Mesendoderm (in vitro differentiated cells): ENCODE measurements around the gene SNTG2.

Experiments
- DNase-seq: peaks from one replicate; pipeline ENCODE4 v3.0.0; 2013
- H2AK5ac ChIP-seq: 2 replicates; pipeline ENCODE4 v1.6.1; 2013; ENCODE audit warnings: low read length, inconsistent platforms
- H2BK120ac ChIP-seq: 2 replicates; pipeline ENCODE4 v1.6.1; 2013; ENCODE audit warnings: low read depth, mild to moderate bottlenecking, low read length, moderate library complexity, mixed read lengths
- H2BK15ac ChIP-seq: replicated peaks from 2 replicates; pipeline ENCODE4 v1.6.1; 2013; ENCODE audit warnings: low read depth, mild to moderate bottlenecking, moderate library complexity
- H2BK5ac ChIP-seq: 2 replicates; pipeline ENCODE4 v1.6.1; 2013; ENCODE audit warnings: low read length, inconsistent platforms
- H3K18ac ChIP-seq: 2 replicates; pipeline ENCODE4 v1.6.1; 2013; ENCODE audit warnings: mild to moderate bottlenecking, low read length, mixed read lengths
- H3K23ac ChIP-seq: one replicate; pipeline ENCODE4 v1.6.1; 2013; ENCODE audit warnings: low read length
- H3K27ac ChIP-seq: 2 replicates; pipeline ENCODE4 v1.5.1; 2013; ENCODE audit warnings: low read depth, mild to moderate bottlenecking, inconsistent platforms, low read length, moderate library complexity
- H3K27me3 ChIP-seq: 2 replicates; pipeline ENCODE4 v1.6.1; 2013; ENCODE audit warnings: low read length, control low read depth, mild to moderate bottlenecking, inconsistent platforms; ENCODE audit not compliant: insufficient read depth, poor library complexity
- H3K36me3 ChIP-seq: 2 replicates; pipeline ENCODE4 v1.6.1; 2013; ENCODE audit warnings: low read length, inconsistent platforms; ENCODE audit not compliant: control insufficient read depth, insufficient read depth
- H3K4ac ChIP-seq: one replicate; pipeline ENCODE4 v1.6.1; 2013; ENCODE audit warnings: low read depth, mild to moderate bottlenecking, low read length, moderate library complexity
- H3K4me1 ChIP-seq: 2 replicates; pipeline ENCODE4 v1.6.1; 2013; ENCODE audit warnings: low read depth, low read length, inconsistent platforms; ENCODE audit not compliant: control insufficient read depth
- H3K4me2 ChIP-seq: 2 replicates; pipeline ENCODE4 v1.6.1; 2013; ENCODE audit warnings: low read length
- H3K4me3 ChIP-seq: 2 replicates; pipeline ENCODE4 v1.5.1; 2013; ENCODE audit warnings: mild to moderate bottlenecking, low read length
- H3K56ac ChIP-seq: one replicate; pipeline ENCODE4 v1.6.1; 2013; ENCODE audit warnings: low read length
- H3K79me1 ChIP-seq: 2 replicates; pipeline ENCODE4 v1.6.1; 2013; ENCODE audit warnings: low read length, inconsistent platforms
- H3K79me2 ChIP-seq: 2 replicates; pipeline ENCODE4 v1.6.1; 2013; ENCODE audit warnings: mild to moderate bottlenecking, low read length; ENCODE audit not compliant: control insufficient read depth, insufficient read depth
- H3K9ac ChIP-seq: 2 replicates; pipeline ENCODE4 v1.6.1; 2013; ENCODE audit warnings: low read length, inconsistent platforms
- H4K5ac ChIP-seq: one replicate; pipeline ENCODE4 v1.6.1; 2013; ENCODE audit warnings: low read length
- H4K8ac ChIP-seq: one replicate; pipeline ENCODE4 v1.6.1; 2013; ENCODE audit warnings: low read depth, mild to moderate bottlenecking, control low read depth, low read length, moderate library complexity
- WGBS: extraction: QIAGEN DNeasy Blood & Tissue Kit; methylation state at CpG from one replicate; pipeline ENCODE4 v1.1.7; 2013; ENCODE audit warnings: low lambda C conversion rate, missing lambda C conversion rate; ENCODE audit not compliant: insufficient coverage; ENCODE audit errors: extremely low coverage; 5-methylcytosine and 5-hydroxymethylcytosine counted together

Gene SNTG2

GRCh38 chr2:1140389-1141003, 189.8 kb downstream of the SNTG2 start:
- Histone ChIP-seq H3K4me3 (no peak overlapping the region), H2BK120ac (no peak overlapping the region), H3K4me2 (no peak overlapping the region), H3K9ac (no peak overlapping the region), H3K18ac (no peak overlapping the region), H2BK5ac (no peak overlapping the region), H4K5ac (no peak overlapping the region), H4K8ac (no peak overlapping the region), H3K79me1 (no peaks in the 10 kb centered on the region), H2AK5ac (no peak overlapping the region), H2BK15ac (no peak overlapping the region), H3K4me1 (no peaks in the 10 kb centered on the region), H3K56ac (no peak overlapping the region), H3K27me3 (no peaks in the 10 kb centered on the region), H3K79me2 (no peaks in the 10 kb centered on the region), H3K23ac (no peak overlapping the region), H3K36me3 (no peaks in the 10 kb centered on the region), H3K27ac (no peak overlapping the region), H3K4ac (no peak overlapping the region)
- peak; percentile 70 for DNase-seq
- no CpG with 5 or more reads among the region's 17 CpGs for WGBS

- no CpG with 5 or more reads among the region's 7 CpGs for WGBS
- H4K5ac ChIP-seq = no peak overlapping the region
- no peak overlapping the region for H3K9ac ChIP-seq
Observed at GRCh38 chr2:1141079-1141478, 190.4 kb downstream of the SNTG2 start.

GRCh38 chr2:1143129-1143528, 192.5 kb downstream of the SNTG2 start:
- no peak overlapping the region for H2BK15ac ChIP-seq
- no peak overlapping the region for H3K9ac ChIP-seq
- H3K4me2 ChIP-seq = no peak overlapping the region
- H3K23ac ChIP-seq = no peak overlapping the region
- DNase-seq = no peak
- H3K18ac ChIP-seq = no peak overlapping the region
- H3K4me3 ChIP-seq = no peak overlapping the region
- H3K79me2 ChIP-seq = no peaks in the 10 kb centered on the region
- H3K27me3 ChIP-seq = no peaks in the 10 kb centered on the region
- no peak overlapping the region for H3K4ac ChIP-seq
- no peaks in the 10 kb centered on the region for H3K4me1 ChIP-seq
- H3K56ac ChIP-seq = no peak overlapping the region
- no peak overlapping the region for H2BK120ac ChIP-seq
- no peak overlapping the region for H2BK5ac ChIP-seq
- WGBS = no CpG with 5 or more reads among the region's 1 CpG
- no peak overlapping the region for H4K5ac ChIP-seq
- H4K8ac ChIP-seq = no peak overlapping the region
- no peaks in the 10 kb centered on the region for H3K79me1 ChIP-seq
- H2AK5ac ChIP-seq = no peak overlapping the region
- no peak overlapping the region for H3K27ac ChIP-seq
- no peaks in the 10 kb centered on the region for H3K36me3 ChIP-seq

More at GRCh38 chr2:1141079-1141478, 190.4 kb downstream of the SNTG2 start:
- Histone ChIP-seq H3K79me2 (no peaks in the 10 kb centered on the region), H2BK120ac (no peak overlapping the region), H4K8ac (no peak overlapping the region), H3K4ac (no peak overlapping the region), H3K27me3 (no peaks in the 10 kb centered on the region), H3K79me1 (no peaks in the 10 kb centered on the region), H2BK5ac (no peak overlapping the region), H3K23ac (no peak overlapping the region), H2AK5ac (no peak overlapping the region), H3K56ac (no peak overlapping the region), H3K36me3 (no peaks in the 10 kb centered on the region), H3K4me2 (no peak overlapping the region), H2BK15ac (no peak overlapping the region), H3K27ac (no peak overlapping the region), H3K4me1 (no peaks in the 10 kb centered on the region), H3K4me3 (no peak overlapping the region), H3K18ac (no peak overlapping the region)
- no peak for DNase-seq

- Histone ChIP-seq H3K79me1 (no peaks in the 10 kb centered on the region), H2BK5ac (no peak overlapping the region), H3K4me2 (no peak overlapping the region), H2AK5ac (no peak overlapping the region), H2BK15ac (no peak overlapping the region), H3K9ac (no peak overlapping the region), H4K8ac (no peak overlapping the region), H3K4me1 (no peaks in the 10 kb centered on the region), H3K4me3 (no peak overlapping the region), H3K56ac (no peak overlapping the region), H3K36me3 (no peaks in the 10 kb centered on the region), H3K27me3 (no peaks in the 10 kb centered on the region), H3K79me2 (no peaks in the 10 kb centered on the region), H4K5ac (no peak overlapping the region), H2BK120ac (no peak overlapping the region), H3K27ac (no peak overlapping the region), H3K4ac (no peak overlapping the region), H3K18ac (no peak overlapping the region), H3K23ac (no peak overlapping the region)
- WGBS = no CpG with 5 or more reads among the region's 5 CpGs
- no peak for DNase-seq
Observed at GRCh38 chr2:1147873-1148612, 197.4 kb downstream of the SNTG2 start.

- Histone ChIP-seq H3K79me1 (no peaks in the 10 kb centered on the region), H3K4me3 (no peak overlapping the region), H3K79me2 (no peaks in the 10 kb centered on the region), H3K36me3 (no peaks in the 10 kb centered on the region), H3K4ac (no peak overlapping the region), H3K9ac (no peak overlapping the region), H3K4me2 (no peak overlapping the region), H4K8ac (no peak overlapping the region), H2BK15ac (no peak overlapping the region), H3K27me3 (no peaks in the 10 kb centered on the region), H3K23ac (no peak overlapping the region), H4K5ac (no peak overlapping the region), H2BK120ac (no peak overlapping the region), H3K27ac (no peak overlapping the region), H2BK5ac (no peak overlapping the region), H2AK5ac (no peak overlapping the region), H3K56ac (no peak overlapping the region), H3K18ac (no peak overlapping the region), H3K4me1 (no peaks in the 10 kb centered on the region)
- no peak for DNase-seq
- WGBS = no CpG with 5 or more reads among the region's 13 CpGs
Observed at GRCh38 chr2:1150724-1151511, 200.3 kb downstream of the SNTG2 start.
